ENCODE data around the gene TTC7B.
A peak's percentile ranks its signal among the peaks of the same experiment; 100 is the strongest.

The TTC7B gene

GRCh38 chr14:90773705-90774104, 42.5 kb downstream of the TTC7B start:
- DNase-seq (ENCODE audit: low spot score): no peak

- DNase-seq (ENCODE audit: low spot score): no peak
These were observed 43.1 kb downstream of the TTC7B start for GRCh38 chr14:90773196-90773486.

GRCh38 chr14:90767899-90768298, 48.3 kb downstream of the TTC7B start:
- no peak for DNase-seq (ENCODE audit: low spot score)

GRCh38 chr14:90760591-90761316, 55.5 kb downstream of the TTC7B start:
- DNase-seq (ENCODE audit: low spot score): peak; percentile 50

- DNase-seq (ENCODE audit: low spot score): no peak
These were observed 56.2 kb downstream of the TTC7B start for GRCh38 chr14:90760078-90760444.

- DNase-seq (ENCODE audit: low spot score): no peak
These were observed 56.7 kb downstream of the TTC7B start for GRCh38 chr14:90759370-90760077.

GRCh38 chr14:90758959-90759358, 57.3 kb downstream of the TTC7B start:
- no peak for DNase-seq (ENCODE audit: low spot score)

GRCh38 chr14:90758028-90758889, 58.0 kb downstream of the TTC7B start:
- peak; percentile 94 for DNase-seq (ENCODE audit: low spot score)

GRCh38 chr14:90757452-90757851, 58.8 kb downstream of the TTC7B start:
- no peak for DNase-seq (ENCODE audit: low spot score)

- no peak for DNase-seq (ENCODE audit: low spot score)
These were observed 59.4 kb downstream of the TTC7B start for GRCh38 chr14:90756755-90757345.

GRCh38 chr14:90755661-90756304, 60.4 kb downstream of the TTC7B start:
- DNase-seq (ENCODE audit: low spot score): no peak

- no peak for DNase-seq (ENCODE audit: low spot score)
These were observed 62.7 kb downstream of the TTC7B start for GRCh38 chr14:90753456-90754005.

- no peak for DNase-seq (ENCODE audit: low spot score)
These were observed 65.5 kb downstream of the TTC7B start for GRCh38 chr14:90750701-90751100.

- DNase-seq (ENCODE audit: low spot score): no peak
These were observed 66.0 kb downstream of the TTC7B start for GRCh38 chr14:90750191-90750590.

GRCh38 chr14:90747909-90748308, 68.3 kb downstream of the TTC7B start:
- no peak for DNase-seq (ENCODE audit: low spot score)

- no peak for DNase-seq (ENCODE audit: low spot score)
These were observed 72.4 kb downstream of the TTC7B start for GRCh38 chr14:90743826-90744225.

GRCh38 chr14:90743425-90743824, 72.8 kb downstream of the TTC7B start:
- DNase-seq (ENCODE audit: low spot score): no peak

- DNase-seq (ENCODE audit: low spot score): no peak
These were observed 73.5 kb downstream of the TTC7B start for GRCh38 chr14:90742729-90743128.

GRCh38 chr14:90742252-90742651, 74.0 kb downstream of the TTC7B start:
- no peak for DNase-seq (ENCODE audit: low spot score)

- no peak for DNase-seq (ENCODE audit: low spot score)
These were observed 74.6 kb downstream of the TTC7B start for GRCh38 chr14:90741682-90741946.

- no peak for DNase-seq (ENCODE audit: low spot score)
These were observed 75.1 kb downstream of the TTC7B start for GRCh38 chr14:90740946-90741681.

Measured in kidney tubule cell (primary cell).